Spleen (tissue), 7 donors: ENCODE results near the gene SYT13.

ENCODE experiments used
- CTCF ChIP-seq, 11 experiments: fragments of 200-600 bp in 7 of 11; fragments of 450-650 bp in 4 of 11; sonication (generic) in 4 of 11; IDR thresholded peaks in 8 of 11; conservative IDR thresholded peaks in 3 of 11; 1 replicate in 7 of 11; 2 replicates in 4 of 11; pipeline versions ENCODE4 v1.4.0 to v1.8.0; 2016 to 2021; ENCODE audit warnings: antibody characterized with exemption in 11 of 11, inconsistent platforms in 4 of 11, mild to moderate bottlenecking in 1 of 11
- POLR2AphosphoS5 ChIP-seq, 3 donors: sonication (generic); formaldehyde crosslinking; IDR thresholded peaks; one replicate each; pipeline ENCODE4 v1.5.1; 2017; ENCODE audit warnings: antibody characterized with exemption in 3 of 3
- donor health status: DM: no; HTN: no; CAD: no; lungs with moderate emphysema.
- donor health status: DM: no; HTN: no; CAD: no.
- donor health status: DM: no; HTN: no; CAD: no.

- TF ChIP-seq POLR2AphosphoS5 (IDR thresholded peaks at IDR 0.05) (no peak), CTCF (IDR thresholded peaks at IDR 0.05 in 8 of 11, conservative IDR thresholded peaks at IDR 0.05 in 3 of 11) (no peak)
Measured at GRCh38 chr11:45229401-45230020, 56.6 kb downstream of the SYT13 start.
